HFF-Myc (cell line): ENCODE measurements around the gene FAM3A.

Experiments used
- DNase-seq: peaks from one replicate; pipeline ENCODE4 v3.0.0-alpha.2; 2011; ENCODE audit warnings: low read depth; ENCODE audit errors: extremely low read depth
- H3K4me3 ChIP-seq: replicated peaks from 2 replicates; pipeline ENCODE4 v1.5.1; 2011; ENCODE audit warnings: low read depth, mild to moderate bottlenecking, control low read depth, low read length
- CTCF ChIP-seq: IDR thresholded peaks from 2 replicates; pipeline ENCODE4 v1.5.1; 2012; ENCODE audit warnings: mild to moderate bottlenecking, low read depth, low read length, control low read depth; ENCODE audit errors: missing control alignments

Gene FAM3A

DNA sequence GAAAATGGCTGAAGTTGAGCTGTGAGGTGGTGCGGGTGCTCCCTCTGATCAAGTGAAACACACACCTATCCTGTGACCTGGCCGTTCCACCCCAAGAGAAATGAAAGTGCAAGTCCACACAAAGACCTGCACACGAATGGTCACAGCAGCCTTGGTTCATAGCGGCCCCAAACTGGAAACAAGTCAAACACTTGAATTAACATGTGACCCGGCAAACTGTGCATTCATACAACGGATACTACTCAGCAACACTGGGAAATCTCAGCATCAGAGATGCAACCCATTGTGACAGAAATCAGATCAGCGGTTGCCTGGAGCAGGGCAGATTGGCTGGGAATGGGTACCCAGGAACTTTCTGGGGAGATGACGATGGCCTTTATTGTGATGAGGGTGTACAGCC, 23.0 kb upstream of the FAM3A start:
- DNase-seq, result no peak
- no peak for TF ChIP-seq CTCF
- H3K4me3 ChIP-seq, result no peak overlapping the region

DNA sequence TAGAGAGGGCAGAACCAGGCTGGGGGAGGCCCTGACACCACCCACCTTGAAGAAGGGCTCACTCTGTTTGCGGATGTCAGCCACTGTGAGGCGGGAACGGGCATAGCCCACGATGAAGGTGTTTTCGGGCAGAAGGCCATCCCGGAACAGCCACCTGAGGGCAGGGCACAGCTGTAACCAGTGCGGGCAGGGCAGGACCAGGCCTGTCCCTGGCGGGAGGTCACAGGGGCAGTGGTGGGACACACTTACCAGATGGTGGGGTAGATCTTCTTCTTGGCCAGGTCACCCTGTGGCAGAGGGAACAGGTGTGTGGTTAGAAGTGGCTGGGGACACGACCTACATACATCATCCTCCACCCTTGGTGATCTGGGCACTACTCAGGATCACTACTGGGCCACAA, 19.9 kb upstream of the FAM3A start:
- no peak for DNase-seq
- H3K4me3 ChIP-seq, result no peak overlapping the region
- TF ChIP-seq CTCF, result no peak

GRCh38 chrX:154534526-154535322, 18.7 kb upstream of the FAM3A start:
- no peak for DNase-seq
- peak; percentile 92 for TF ChIP-seq CTCF
- no peak overlapping the region for H3K4me3 ChIP-seq

GRCh38 chrX:154532690-154533089, 16.7 kb upstream of the FAM3A start:
- H3K4me3 ChIP-seq, result no peak overlapping the region
- no peak for TF ChIP-seq CTCF
- DNase-seq, result no peak

- no peak overlapping the region for H3K4me3 ChIP-seq
- DNase-seq, result no peak
- no peak for TF ChIP-seq CTCF
Observed at GRCh38 chrX:154531626-154532025, 15.6 kb upstream of the FAM3A start.

- TF ChIP-seq CTCF, result no peak
- no peak for DNase-seq
- no peak overlapping the region for H3K4me3 ChIP-seq
Observed at GRCh38 chrX:154530286-154530685, 14.3 kb upstream of the FAM3A start.

DNA sequence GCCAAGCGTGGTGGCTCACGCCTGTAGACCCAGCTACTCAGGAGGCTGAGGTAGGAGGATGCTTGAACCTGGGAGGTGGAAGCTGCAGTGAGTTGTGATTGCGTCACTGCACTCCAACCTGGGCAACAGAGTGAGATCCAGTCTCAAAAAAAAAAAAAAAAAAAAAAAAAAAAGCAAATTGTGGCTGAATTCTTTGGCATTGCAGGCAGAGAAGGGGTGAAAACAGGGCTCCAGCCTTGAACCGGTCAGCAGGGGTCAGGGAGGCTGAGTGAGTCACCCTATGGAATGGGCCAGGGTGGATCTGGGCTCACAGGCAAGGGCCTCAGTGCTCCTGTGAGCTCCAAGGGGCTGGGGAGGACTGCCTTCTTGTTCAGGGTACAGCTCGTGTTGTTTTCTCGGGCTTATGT, 13.2 kb upstream of the FAM3A start:
- DNase-seq, result no peak
- no peak for TF ChIP-seq CTCF
- H3K4me3 ChIP-seq, result no peak overlapping the region
